ENCODE measurements around the gene HRAS. TPM values are rescaled to one million over a fixed set of nuclear protein-coding genes. Genes with fewer than 3 reads are reported as not detected.

Gene HRAS
- total and polyA plus RNA-seq, 2 of the 13 experiments (the other 11 are each of a cell fraction or from before 2014, with no cell fraction given), result 32.9 to 50.0 TPM

- TF ChIP-seq, protein P1, sequence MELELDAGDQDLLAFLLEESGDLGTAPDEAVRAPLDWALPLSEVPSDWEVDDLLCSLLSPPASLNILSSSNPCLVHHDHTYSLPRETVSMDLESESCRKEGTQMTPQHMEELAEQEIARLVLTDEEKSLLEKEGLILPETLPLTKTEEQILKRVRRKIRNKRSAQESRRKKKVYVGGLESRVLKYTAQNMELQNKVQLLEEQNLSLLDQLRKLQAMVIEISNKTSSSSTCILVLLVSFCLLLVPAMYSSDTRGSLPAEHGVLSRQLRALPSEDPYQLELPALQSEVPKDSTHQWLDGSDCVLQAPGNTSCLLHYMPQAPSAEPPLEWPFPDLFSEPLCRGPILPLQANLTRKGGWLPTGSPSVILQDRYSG (CRISPR knock-in tag; IDR thresholded peaks at IDR 0.05), result peak; percentile 76; the same call in 1 of the 2 replicates
- TF ChIP-seq NR2C2 (CRISPR knock-in tag; IDR thresholded peaks at IDR 0.05; ENCODE audit: borderline replicate concordance) (peak; percentile 80), JUNB (CRISPR knock-in tag; IDR thresholded peaks at IDR 0.05; ENCODE audit: borderline replicate concordance) (no peak), GABPA (IDR thresholded peaks at IDR 0.05; ENCODE audit: low read depth, low read length) (peak; percentile 80), GABPA (CRISPR knock-in tag; IDR thresholded peaks at IDR 0.05; ENCODE audit: low read depth) (peak; percentile 87), FOXO1 (CRISPR knock-in tag; IDR thresholded peaks at IDR 0.05) (peak; percentile 18; the same call in 1 of the 2 replicates), IRF9 (CRISPR knock-in tag; IDR thresholded peaks at IDR 0.05; ENCODE audit: borderline replicate concordance) (peak; percentile 64; the same call in 1 of the 2 replicates), SYNCRIP (IDR thresholded peaks at IDR 0.05; ENCODE audit: insufficient read depth, low read depth, low read length) (no peak), ZNF235 (CRISPR knock-in tag; IDR thresholded peaks at IDR 0.05; ENCODE audit: borderline replicate concordance) (no peak), SMAD3 (CRISPR knock-in tag; IDR thresholded peaks at IDR 0.05) (peak; percentile 13; the same call in 1 of the 2 replicates), ZNF33B (CRISPR knock-in tag; IDR thresholded peaks at IDR 0.05) (0 out of 2 replicates have a peak, but pooled peaks have one; percentile 56), PRDM10 (CRISPR knock-in tag; IDR thresholded peaks at IDR 0.05; ENCODE audit: low read depth) (0 out of 2 replicates have a peak, but pooled peaks have one; percentile 3), TCF7 (IDR thresholded peaks at IDR 0.05; ENCODE audit: low read depth) (no peak), HNF4G (IDR thresholded peaks at IDR 0.05; ENCODE audit: borderline replicate concordance, low read depth, low read length) (no peak), HNF4G (CRISPR knock-in tag; IDR thresholded peaks at IDR 0.05; ENCODE audit: borderline replicate concordance, low read depth) (peak; percentile 57; the same call in 1 of the 2 replicates), SATB2 (CRISPR knock-in tag; IDR thresholded peaks at IDR 0.05) (no peak), CHCHD3 (CRISPR knock-in tag; IDR thresholded peaks at IDR 0.05) (no peak), SNAPC2 (CRISPR knock-in tag; IDR thresholded peaks at IDR 0.05) (0 out of 2 replicates have a peak, but pooled peaks have one; percentile 50), SALL1 (CRISPR knock-in tag; IDR thresholded peaks at IDR 0.05) (peak; percentile 71), BHLHE40 (IDR thresholded peaks at IDR 0.05; ENCODE audit: low read length) (peak; percentile 77)
- TF ChIP-seq, protein P2, sequence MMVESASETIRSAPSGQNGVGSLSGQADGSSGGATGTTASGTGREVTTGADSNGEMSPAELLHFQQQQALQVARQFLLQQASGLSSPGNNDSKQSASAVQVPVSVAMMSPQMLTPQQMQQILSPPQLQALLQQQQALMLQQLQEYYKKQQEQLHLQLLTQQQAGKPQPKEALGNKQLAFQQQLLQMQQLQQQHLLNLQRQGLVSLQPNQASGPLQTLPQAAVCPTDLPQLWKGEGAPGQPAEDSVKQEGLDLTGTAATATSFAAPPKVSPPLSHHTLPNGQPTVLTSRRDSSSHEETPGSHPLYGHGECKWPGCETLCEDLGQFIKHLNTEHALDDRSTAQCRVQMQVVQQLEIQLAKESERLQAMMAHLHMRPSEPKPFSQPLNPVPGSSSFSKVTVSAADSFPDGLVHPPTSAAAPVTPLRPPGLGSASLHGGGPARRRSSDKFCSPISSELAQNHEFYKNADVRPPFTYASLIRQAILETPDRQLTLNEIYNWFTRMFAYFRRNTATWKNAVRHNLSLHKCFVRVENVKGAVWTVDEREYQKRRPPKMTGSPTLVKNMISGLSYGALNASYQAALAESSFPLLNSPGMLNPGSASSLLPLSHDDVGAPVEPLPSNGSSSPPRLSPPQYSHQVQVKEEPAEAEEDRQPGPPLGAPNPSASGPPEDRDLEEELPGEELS (CRISPR knock-in tag; IDR thresholded peaks at IDR 0.05), result peak; percentile 36; the same call in 1 of the 2 replicates
Observed at GRCh38 chr11:506238-506994, 29.0 kb downstream of the HRAS start (continued).
